Left renal pelvis (tissue), 4 donors: ENCODE data around the gene DHRS11. TPM values are rescaled to one million over a fixed set of nuclear protein-coding genes. Genes with fewer than 3 reads are reported as not detected.

Experiments used
- DNase-seq, 4 donors: peaks; one replicate each; pipeline ENCODE4 v3.0.0-alpha.2; 2013; ENCODE audit warnings: low read depth in 4 of 4, low spot score in 3 of 4
- polyA plus RNA-seq, 4 donors: library from polyadenylated mRNA; unstranded; fragments of 120-200 nt; gene quantifications; one replicate each; pipeline ENCODE4 v1.2.1, GENCODE V29; 2013; ENCODE audit not compliant: insufficient read length in 4 of 4

DHRS11 gene
- polyA plus RNA-seq, 4 donors: 7.1 to 30.8 (median 22.7) TPM

DNA sequence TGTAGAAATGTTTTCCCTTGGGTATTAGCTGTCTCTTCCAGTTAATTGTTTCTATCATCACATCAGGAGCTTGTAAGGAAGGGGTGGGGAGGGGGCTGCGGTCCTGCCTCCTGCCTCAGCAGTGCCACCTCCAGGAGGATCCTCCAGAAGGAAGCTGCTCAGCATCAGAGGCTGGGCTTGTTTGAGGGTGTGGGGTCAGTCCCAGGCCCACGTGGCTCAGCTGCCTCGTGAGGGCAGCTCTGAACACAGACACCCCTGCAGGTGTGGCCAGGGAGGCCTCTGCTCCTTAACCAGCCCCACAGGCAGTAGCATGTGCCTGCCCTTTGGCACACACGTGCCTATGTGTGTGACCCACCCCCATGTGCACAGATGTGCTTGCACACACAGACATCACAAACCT is 56.0 kb downstream of the DHRS11 start:
- no peak for DNase-seq

DNA sequence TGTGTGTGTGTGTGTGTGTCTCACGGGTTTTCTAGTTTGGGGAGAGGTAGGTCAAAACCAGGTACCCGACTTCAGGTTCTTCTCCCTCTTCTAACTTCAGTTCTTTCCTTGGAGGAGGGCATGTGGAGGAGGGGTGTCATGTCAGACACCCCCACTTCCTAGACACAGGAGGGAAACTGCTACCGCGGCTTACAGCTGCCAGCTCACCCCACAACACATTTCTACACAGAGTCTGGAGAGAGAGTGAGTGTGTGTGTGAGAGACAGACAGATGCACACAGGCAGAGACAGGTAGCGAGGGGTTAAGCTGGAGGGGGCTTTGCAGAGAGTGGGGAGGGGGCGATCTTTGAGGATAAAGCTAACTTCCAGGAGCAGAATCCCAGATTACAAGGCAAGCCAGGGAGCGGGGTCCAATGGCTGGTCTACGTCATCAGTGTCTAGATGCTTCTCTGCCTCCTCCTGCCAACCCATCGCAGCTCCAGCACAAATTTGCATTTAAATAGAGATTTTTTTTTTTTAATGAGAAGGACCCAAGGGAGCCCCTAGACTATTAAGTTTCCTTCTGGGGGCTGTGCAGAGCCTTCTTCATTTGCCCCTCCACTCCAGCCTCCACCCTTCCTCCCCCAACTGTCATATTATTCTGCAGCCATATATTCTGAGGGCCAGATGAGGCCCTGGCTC is 58.6 kb downstream of the DHRS11 start:
- no peak for DNase-seq

Other genes with a start within 250 kb of the DHRS11 start
- gene TBC1D3H, start 203.4 kb upstream of the DHRS11 start, polyA plus RNA-seq: not detected
- 10 to 100 TPM; 40.8 to 71.3 (median 67.9) TPM for gene ZNHIT3, start 105.2 kb upstream of the DHRS11 start, polyA plus RNA-seq
- 10 to 100 TPM; 26.1 to 61.1 (median 41.0) TPM for gene MYO19, start 57.0 kb upstream of the DHRS11 start, polyA plus RNA-seq
- 10 to 100 TPM in 3 of 4 donors, 1 to 10 TPM in 1; 9.4 to 14.9 (median 12.6) TPM for gene PIGW, start 56.9 kb upstream of the DHRS11 start, polyA plus RNA-seq
- gene GGNBP2, start 47.0 kb upstream of the DHRS11 start, polyA plus RNA-seq: 10 to 100 TPM; 56.3 to 92.5 (median 85.9) TPM
- 1 to 10 TPM; 2.1 to 6.0 (median 3.9) TPM for gene MRM1, start 9.7 kb downstream of the DHRS11 start, polyA plus RNA-seq